OCI-LY1 (cell line): ENCODE data around the gene BRICD5.

Source experiments
- CTCF ChIP-seq: fragments of 200-600 bp; sonication (generic), shearing (Covaris generic); IDR thresholded peaks from 2 replicates; pipeline ENCODE4 v1.5.1; 2017; ENCODE audit warnings: mild to moderate bottlenecking, antibody characterized with exemption, low read length, moderate library complexity, mixed read lengths
- EZH2 ChIP-seq: fragments of 200-600 bp; sonication (generic), shearing (Covaris generic); IDR thresholded peaks from 2 replicates; pipeline ENCODE4 v1.8.0; 2017; ENCODE audit warnings: borderline replicate concordance, mixed run types, mild to moderate bottlenecking, antibody characterized with exemption, low read length, moderate library complexity, mixed read lengths

GRCh38 chr16:2166263-2167067 lies 44.2 kb downstream of the BRICD5 start:
- TF ChIP-seq CTCF: no peak
- TF ChIP-seq EZH2: no peak
